ENCODE results near the gene POT1.

Gene POT1

DNA sequence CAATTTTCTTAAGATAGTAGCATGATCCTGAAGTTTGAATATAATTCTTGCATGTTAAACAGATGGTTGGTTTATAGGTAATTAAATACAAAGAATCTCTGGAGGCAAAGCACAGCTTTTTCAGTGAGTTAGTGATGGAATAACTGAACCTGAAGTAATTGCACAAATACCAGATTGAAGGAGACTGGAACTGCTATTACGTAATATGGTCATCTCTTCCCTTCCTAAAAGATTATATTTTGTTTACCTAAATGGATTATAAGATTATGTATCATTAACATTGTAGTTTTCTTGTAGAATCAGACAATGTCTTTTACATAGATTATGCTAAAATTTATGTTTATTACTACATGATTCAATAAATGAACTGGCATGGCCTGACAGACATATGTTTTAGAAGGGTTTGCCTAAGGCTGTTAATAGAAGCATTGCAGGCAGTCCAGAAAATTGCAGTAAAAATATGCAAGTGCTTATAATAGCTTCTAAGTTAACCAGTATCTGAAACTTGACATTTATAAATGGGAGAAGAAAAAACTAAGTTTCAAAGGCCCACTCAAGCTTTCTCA, 128.2 kb downstream of the POT1 start:
- no peak for DNase-seq

- DNase-seq: no peak
Measured at GRCh38 chr7:124800386-124800785, 129.2 kb downstream of the POT1 start.

DNA sequence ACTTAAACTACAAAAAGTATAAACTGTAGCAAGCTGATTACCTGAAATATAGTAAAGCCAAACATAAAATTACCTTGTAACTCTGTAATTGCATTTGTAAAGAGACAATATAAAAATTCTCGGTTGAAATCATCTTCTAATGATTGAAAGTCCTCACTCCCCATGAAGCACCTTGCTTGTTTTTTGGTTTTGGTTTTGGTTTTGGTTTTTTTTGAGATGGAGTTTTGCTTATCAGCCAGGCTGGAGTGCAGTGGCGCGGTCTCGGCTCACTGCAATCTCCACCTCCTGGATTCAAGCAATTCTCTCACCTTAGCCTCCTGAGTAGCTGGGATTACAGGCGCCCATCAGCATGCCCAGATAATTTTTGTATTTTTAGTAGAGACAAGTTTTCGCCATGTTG, 130.2 kb downstream of the POT1 start:
- no peak for DNase-seq

DNA sequence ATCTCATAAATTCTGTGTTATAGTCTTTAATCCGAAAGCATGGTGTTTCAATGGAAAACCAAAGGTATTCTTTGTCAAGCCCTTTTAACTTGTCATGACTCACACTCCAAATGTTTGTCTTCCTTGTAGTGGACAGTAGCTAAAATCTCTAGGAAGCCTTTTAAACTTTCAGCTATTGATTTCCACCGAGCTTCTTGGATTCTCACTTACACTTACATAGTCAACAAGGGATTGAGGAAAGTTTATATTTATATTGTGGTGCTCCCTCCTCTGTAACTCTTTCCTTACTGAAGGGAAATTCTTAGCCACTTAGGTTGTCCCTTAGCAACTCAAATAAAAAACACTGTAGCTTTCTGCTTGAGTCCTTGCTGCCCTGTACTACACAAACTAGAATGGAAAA, 132.9 kb downstream of the POT1 start:
- no peak for DNase-seq

- no peak for DNase-seq
Measured at GRCh38 chr7:124792696-124793095, 136.9 kb downstream of the POT1 start.

DNA sequence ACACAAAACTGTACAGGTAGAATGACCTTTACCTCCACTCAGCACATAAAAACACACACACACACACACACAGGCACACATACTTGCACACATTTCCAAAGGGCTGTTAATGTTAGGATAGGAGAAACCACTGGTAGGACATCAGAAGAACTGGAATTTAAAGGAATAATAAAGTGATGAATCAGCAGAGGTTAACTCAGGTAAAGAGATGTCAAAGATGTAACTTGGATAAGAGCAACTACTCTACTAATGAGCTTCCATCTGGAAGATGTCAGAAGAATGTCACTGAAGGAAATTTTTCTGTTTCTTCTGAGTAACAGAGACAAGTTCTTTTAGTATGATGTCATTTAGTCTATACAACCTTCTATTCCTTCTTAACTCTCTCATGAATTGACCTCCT, 137.6 kb downstream of the POT1 start:
- DNase-seq: no peak

- no peak for DNase-seq
Measured at GRCh38 chr7:124791426-124791825, 138.2 kb downstream of the POT1 start.

DNA sequence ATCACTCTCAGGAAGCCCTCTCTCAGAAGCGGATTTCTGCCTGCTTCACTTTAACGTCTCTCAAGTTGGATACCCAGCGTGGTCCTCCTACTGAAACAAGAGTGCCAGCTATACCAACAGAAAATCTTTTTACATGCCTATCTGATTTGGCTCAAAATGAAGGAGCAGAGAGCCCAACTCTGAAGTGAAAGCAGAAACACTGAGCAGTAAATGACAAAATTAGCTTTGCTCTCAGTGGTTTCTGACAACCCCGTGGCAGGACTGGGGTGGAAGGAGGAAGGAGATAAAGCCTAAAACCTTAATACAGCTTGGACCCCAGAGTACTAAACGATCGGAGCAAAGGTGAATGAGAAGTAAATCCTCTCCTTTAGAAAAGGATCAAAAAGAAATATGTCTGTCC, 139.0 kb downstream of the POT1 start:
- DNase-seq: no peak

GRCh38 chr7:124785994-124786393, 143.6 kb downstream of the POT1 start:
- no peak for DNase-seq

- no peak for DNase-seq
Measured at GRCh38 chr7:124784879-124785818, 144.5 kb downstream of the POT1 start.

DNA sequence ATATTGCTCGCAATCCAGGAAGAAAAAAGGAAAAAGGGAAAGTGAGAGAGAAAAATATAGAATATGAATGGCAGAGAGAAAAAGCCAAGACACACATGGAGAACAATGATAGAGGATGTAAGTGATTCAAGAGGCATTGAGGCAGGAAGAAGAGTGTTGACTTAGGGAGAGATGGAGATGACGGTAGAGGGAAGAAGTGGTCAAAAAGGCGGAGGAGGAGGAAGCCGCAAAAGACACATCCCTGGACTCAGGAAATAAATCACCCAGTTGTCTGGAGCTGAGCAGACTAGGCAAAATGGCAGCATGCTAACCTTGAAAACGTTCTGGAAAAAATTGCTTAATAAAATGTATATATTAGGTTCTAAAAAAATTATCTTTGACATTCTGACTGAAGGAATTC, 146.4 kb downstream of the POT1 start:
- no peak for DNase-seq

- DNase-seq: no peak
Measured at GRCh38 chr7:124781907-124782734, 147.5 kb downstream of the POT1 start.

GRCh38 chr7:124781418-124781817, 148.2 kb downstream of the POT1 start:
- no peak for DNase-seq

- DNase-seq: no peak
Measured at GRCh38 chr7:124780608-124781007, 149.0 kb downstream of the POT1 start.

GRCh38 chr7:124780056-124780455, 149.6 kb downstream of the POT1 start:
- no peak for DNase-seq

DNA sequence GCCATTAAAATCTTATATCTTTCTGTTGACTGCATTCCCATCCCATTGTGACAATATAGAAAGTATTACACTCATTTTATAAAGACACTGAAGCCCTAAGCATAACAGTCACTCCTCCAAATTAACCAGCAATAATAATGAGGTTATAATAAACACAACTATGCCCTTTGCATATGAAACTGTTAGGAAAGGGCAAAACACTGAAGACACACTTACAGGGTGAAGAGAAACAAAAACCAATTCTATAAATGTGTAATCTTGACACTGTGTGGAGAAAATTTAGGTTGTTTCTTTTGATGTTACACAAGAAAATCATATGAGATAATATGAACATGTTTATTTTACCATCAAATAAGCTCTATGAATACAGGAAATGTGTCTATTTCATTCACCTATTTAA, 150.0 kb downstream of the POT1 start:
- no peak for DNase-seq

DNA sequence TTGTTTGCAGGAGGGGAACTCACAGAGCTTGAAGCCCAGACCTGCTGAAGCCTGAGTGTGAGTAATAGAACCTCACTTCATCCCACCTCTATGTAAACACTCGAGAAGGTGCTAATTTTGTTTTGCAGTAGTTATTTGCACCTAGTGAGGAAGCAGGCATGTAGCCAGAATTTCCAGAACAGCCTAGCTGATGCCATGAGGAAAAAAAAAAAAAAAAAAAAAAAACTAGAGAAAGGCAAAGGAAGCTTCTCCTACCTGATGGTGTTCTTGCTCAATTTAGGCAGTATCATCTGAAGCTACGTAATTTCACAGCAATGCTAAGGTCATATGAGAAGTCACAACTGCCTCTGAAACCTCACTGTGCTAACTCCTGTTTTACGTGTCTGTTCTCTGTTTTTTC, 150.4 kb downstream of the POT1 start:
- no peak for DNase-seq

DNA sequence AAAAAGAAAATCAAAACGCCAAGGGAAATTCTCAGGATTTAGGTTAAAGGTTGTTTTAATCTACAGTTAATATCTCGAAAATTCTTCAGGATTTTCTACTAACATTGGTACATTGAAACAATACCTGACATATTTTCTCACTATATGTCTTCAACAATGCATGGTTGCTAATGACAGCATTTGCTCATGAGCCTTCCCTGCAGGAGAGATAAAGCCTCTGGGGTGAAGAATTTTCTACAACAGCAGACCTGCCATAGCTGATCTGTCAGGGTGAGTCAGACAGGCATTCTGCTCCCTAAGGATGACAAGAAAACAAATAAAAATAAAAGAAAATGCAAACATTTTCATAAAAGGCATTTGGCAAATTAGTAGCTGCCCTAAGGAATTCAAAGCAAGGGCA, 152.4 kb downstream of the POT1 start:
- no peak for DNase-seq

DNA sequence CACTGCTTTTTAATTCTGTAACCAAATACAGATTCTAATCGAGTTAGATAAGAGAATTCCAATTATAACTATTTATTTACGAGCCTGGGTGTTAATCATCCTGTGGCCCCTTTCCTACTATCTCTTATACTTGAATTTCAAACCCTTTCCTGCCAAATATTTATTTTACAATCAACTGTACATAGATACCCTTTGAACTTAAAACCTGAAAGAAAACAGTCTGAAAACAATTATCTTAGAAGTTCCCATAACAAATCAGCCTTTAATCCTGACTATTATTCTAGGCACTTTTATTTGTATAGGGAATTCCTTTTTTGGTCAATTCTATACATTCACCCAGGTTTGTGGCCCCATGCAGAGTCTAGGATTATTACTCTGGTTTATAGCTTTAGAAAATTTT, 153.5 kb downstream of the POT1 start:
- DNase-seq: no peak

DNA sequence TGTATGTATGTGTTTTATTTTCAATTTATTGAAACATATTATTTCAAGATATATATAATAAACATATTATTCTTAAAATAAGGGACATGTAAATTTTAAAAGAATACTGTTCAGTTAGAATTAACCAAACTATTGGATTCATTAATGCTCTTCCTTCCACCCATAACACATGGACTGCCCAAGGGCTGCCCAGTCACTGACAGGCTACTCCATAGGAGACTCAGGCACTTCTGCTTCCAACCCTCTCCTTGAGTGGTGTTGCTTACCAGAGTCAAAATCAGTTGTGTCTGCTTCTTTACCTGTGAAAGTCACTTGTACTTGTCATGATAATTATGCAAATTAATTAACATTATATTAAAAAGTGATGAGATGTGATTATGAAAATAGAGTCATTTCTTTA, 154.2 kb downstream of the POT1 start:
- DNase-seq: no peak

GRCh38 chr7:124773938-124774337, 155.7 kb downstream of the POT1 start:
- no peak for DNase-seq

GRCh38 chr7:124773339-124773738, 156.3 kb downstream of the POT1 start:
- no peak for DNase-seq

All from CD4-positive, alpha-beta T cell treated with Interleukin-17A for 1 hour (primary cell).